PC-3 (cell line): ENCODE measurements around the gene HDAC4. TPM values are rescaled to one million over a fixed set of nuclear protein-coding genes. Genes with fewer than 3 reads are reported as not detected.

Experiments used
- ATAC-seq: fragments of 200-7000 bp; cut with Tn5 transposase; 2 replicates; pipeline ENCODE4 v1.9.1; 2020; ENCODE audit warnings: mild to moderate bottlenecking, moderate library complexity
- BruUV-seq: library from RNA; stranded (reverse); fragments of 400-500 nt; replicated peaks from 2 replicates; lab custom pipeline; 2021; lab: Mats Ljungman, UMichigan
- CTCF ChIA-PET: fragments of 300-600 bp; sonication (Branson Sonifier 250); formaldehyde crosslinking; loops from one replicate; lab custom pipeline; 2022; ENCODE audit warnings: antibody characterized with exemption; lab: Charles Lee
- POLR2A ChIA-PET: fragments of 300-600 bp; sonication (Branson Sonifier 250); formaldehyde crosslinking; loops from one replicate; lab custom pipeline; 2022; ENCODE audit warnings: antibody characterized with exemption; ENCODE audit not compliant: unreplicated experiment; lab: Charles Lee
- DNase-seq: peaks from one replicate; pipeline ENCODE4 v3.0.0-alpha.2; 2015
- H2AFZ ChIP-seq: fragments of 300-600 bp; sonication (generic); 2 replicates; pipeline ENCODE4 v1.6.0; 2016; ENCODE audit warnings: antibody characterized with exemption, low read length
- H3F3A ChIP-seq: fragments of 300-600 bp; sonication (generic); one replicate; pipeline ENCODE4 v1.6.0; 2017; ENCODE audit warnings: antibody characterized with exemption, low read length, control low read depth, mild to moderate bottlenecking; ENCODE audit not compliant: unreplicated experiment
- H3K27ac ChIP-seq: fragments of 300-600 bp; sonication (generic); 2 replicates; pipeline ENCODE4 v1.5.1; 2016; ENCODE audit warnings: mild to moderate bottlenecking, low read length
- H3K27me3 ChIP-seq: fragments of 300-600 bp; sonication (generic); 2 replicates; pipeline ENCODE4 v1.6.1; 2016; ENCODE audit warnings: low read length, mixed read lengths
- H3K36me3 ChIP-seq: fragments of 300-600 bp; sonication (generic); 2 replicates; pipeline ENCODE4 v1.6.1; 2016; ENCODE audit warnings: low read depth, mixed run types, low read length, mixed read lengths
- H3K4me1 ChIP-seq: fragments of 300-600 bp; sonication (generic); 2 replicates; pipeline ENCODE4 v1.5.1; 2016; ENCODE audit warnings: low read length; ENCODE audit not compliant: insufficient read depth
- H3K4me2 ChIP-seq: fragments of 300-600 bp; sonication (generic); 2 replicates; pipeline ENCODE4 v1.6.0; 2016; ENCODE audit warnings: low read length
- H3K4me3 ChIP-seq: fragments of 300-600 bp; sonication (generic); 2 replicates; pipeline ENCODE4 v1.5.1; 2016; ENCODE audit warnings: mild to moderate bottlenecking, low read length, mixed read lengths
- H3K79me2 ChIP-seq: fragments of 300-600 bp; sonication (generic); 2 replicates; pipeline ENCODE4 v1.6.1; 2017; ENCODE audit warnings: low read length, mixed read lengths
- H3K9ac ChIP-seq: fragments of 300-600 bp; sonication (generic); 2 replicates; pipeline ENCODE4 v1.6.0; 2016; ENCODE audit warnings: mild to moderate bottlenecking, low read length
- H3K9me2 ChIP-seq: fragments of 300-600 bp; sonication (generic); replicated peaks from 2 replicates; pipeline ENCODE4 v1.6.1; 2016; ENCODE audit warnings: mixed run types, low read length, mixed read lengths
- H3K9me3 ChIP-seq: fragments of 300-600 bp; sonication (generic); 2 replicates; pipeline ENCODE4 v1.6.1; 2016; ENCODE audit warnings: low read length, mixed read lengths
- H4K20me1 ChIP-seq: fragments of 300-600 bp; sonication (generic); 2 replicates; pipeline ENCODE4 v1.6.1; 2016; ENCODE audit warnings: low read length, mixed read lengths
- EZH2 ChIP-seq: fragments of 300-600 bp; sonication (generic); IDR thresholded peaks from one replicate; pipeline ENCODE4 v1.6.1; 2017; ENCODE audit warnings: antibody characterized with exemption, mild to moderate bottlenecking, low read length; ENCODE audit not compliant: unreplicated experiment
- EZH2phosphoT487 ChIP-seq: fragments of 300-600 bp; sonication (generic); IDR thresholded peaks from 2 replicates; pipeline ENCODE4 v1.6.1; 2018; ENCODE audit warnings: mild to moderate bottlenecking, antibody characterized with exemption, low read length, borderline replicate concordance
- intact Hi-C: fragments of 100-400 bp; cut with micrococcal nuclease; formaldehyde crosslinking; loops from 2 replicates; pipeline ENCODE4 v1.9.0; 2023
- total RNA-seq: library from RNA; depleted of rRNA; stranded (reverse); fragments of >200 nt; gene quantifications from 2 replicates; pipeline ENCODE4 v1.2.3, GENCODE V29; 2014
- TF ChIP-seq, protein P1 (sequence below): fragments of 300-600 bp; sonication (generic); conservative IDR thresholded peaks from 2 replicates; pipeline ENCODE4 v1.5.1; 2017; ENCODE audit warnings: antibody characterized with exemption, low read depth, mild to moderate bottlenecking, low read length

Gene HDAC4
- total RNA-seq, 1 experiment from 2014 or later, result 8.5 TPM

DNA sequence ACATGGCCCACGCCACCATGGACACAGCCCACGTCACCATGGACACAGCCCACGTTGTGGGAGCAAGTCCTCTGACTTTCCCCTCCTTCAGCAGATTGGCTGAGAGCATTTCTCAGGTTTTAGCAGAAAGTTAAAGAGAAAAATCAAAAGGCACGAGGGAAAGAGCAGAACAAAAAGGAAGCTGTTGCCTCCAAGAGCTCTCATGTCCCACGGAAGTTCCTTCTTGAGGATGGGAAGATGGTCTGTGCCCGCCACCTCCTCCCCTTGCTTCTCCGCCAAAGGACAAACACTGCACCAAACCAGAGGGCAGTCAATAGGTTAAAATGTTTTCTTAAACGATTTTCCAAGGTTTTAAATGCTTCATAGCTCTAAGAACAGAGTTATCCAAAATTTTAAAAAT, 148.4 kb downstream of the HDAC4 start:
- DNase-seq, result no peak
- Histone ChIP-seq H3K27ac (no peak overlapping the region), H3K9me2 (no peaks in the 10 kb centered on the region), H3K9ac (no peak overlapping the region), H3K27me3 (no peaks in the 10 kb centered on the region), H3K36me3 (no peaks in the 10 kb centered on the region), H2AFZ (no peak overlapping the region), H3K79me2 (peaks cover 5% of the 10 kb centered on the region; the same call in 1 of the 2 replicates), H3K4me2 (no peak overlapping the region), H3F3A (no peaks in the 10 kb centered on the region), H3K4me1 (peaks cover 14% of the 10 kb centered on the region), H3K9me3 (no peaks in the 10 kb centered on the region), H4K20me1 (no peaks in the 10 kb centered on the region), H3K4me3 (no peak overlapping the region)
- no peak for ATAC-seq
- POLR2A ChIA-PET, result no interaction called here
- no TSS peak for BruUV-seq
- CTCF ChIA-PET, result no interaction called here
- TF ChIP-seq EZH2, result no peak
- TF ChIP-seq, protein P1, sequence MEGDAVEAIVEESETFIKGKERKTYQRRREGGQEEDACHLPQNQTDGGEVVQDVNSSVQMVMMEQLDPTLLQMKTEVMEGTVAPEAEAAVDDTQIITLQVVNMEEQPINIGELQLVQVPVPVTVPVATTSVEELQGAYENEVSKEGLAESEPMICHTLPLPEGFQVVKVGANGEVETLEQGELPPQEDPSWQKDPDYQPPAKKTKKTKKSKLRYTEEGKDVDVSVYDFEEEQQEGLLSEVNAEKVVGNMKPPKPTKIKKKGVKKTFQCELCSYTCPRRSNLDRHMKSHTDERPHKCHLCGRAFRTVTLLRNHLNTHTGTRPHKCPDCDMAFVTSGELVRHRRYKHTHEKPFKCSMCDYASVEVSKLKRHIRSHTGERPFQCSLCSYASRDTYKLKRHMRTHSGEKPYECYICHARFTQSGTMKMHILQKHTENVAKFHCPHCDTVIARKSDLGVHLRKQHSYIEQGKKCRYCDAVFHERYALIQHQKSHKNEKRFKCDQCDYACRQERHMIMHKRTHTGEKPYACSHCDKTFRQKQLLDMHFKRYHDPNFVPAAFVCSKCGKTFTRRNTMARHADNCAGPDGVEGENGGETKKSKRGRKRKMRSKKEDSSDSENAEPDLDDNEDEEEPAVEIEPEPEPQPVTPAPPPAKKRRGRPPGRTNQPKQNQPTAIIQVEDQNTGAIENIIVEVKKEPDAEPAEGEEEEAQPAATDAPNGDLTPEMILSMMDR, result no peak
- no peak for TF ChIP-seq EZH2phosphoT487
- intact Hi-C loops, result no loop called here

DNA sequence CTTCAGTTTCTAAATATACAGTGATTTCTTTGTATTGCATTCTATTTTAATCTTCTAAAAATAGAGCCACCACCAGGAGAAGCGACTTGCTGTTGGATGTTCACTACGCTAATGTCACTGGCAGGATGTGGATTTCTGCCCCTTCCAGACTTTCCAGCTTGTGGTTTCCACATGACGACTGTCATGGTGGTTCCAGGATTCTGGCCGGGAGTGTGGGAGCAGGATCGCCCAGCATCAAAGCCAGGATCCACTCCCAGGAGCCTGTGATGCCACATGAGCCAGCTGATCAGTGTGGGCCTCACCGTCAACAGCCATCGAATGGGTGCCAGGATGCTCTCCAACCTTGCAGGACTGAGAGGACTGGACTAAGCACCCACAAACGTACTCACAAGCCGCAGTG, 148.8 kb downstream of the HDAC4 start:
- ATAC-seq (no peak), DNase-seq (no peak)
- Histone ChIP-seq H3K27ac (no peak overlapping the region), H2AFZ (no peak overlapping the region), H3K9ac (no peak overlapping the region), H3K4me2 (no peak overlapping the region), H4K20me1 (no peaks in the 10 kb centered on the region), H3F3A (no peaks in the 10 kb centered on the region), H3K9me2 (no peaks in the 10 kb centered on the region), H3K79me2 (peaks cover 5% of the 10 kb centered on the region; the same call in 1 of the 2 replicates), H3K27me3 (no peaks in the 10 kb centered on the region), H3K9me3 (no peaks in the 10 kb centered on the region), H3K36me3 (no peaks in the 10 kb centered on the region), H3K4me3 (no peak overlapping the region), H3K4me1 (peaks cover 15% of the 10 kb centered on the region)
- CTCF ChIA-PET, result no interaction called here
- intact Hi-C loops, result no loop called here
- no TSS peak for BruUV-seq
- TF ChIP-seq EZH2phosphoT487 (no peak), EZH2 (no peak)
- POLR2A ChIA-PET, result no interaction called here

DNA sequence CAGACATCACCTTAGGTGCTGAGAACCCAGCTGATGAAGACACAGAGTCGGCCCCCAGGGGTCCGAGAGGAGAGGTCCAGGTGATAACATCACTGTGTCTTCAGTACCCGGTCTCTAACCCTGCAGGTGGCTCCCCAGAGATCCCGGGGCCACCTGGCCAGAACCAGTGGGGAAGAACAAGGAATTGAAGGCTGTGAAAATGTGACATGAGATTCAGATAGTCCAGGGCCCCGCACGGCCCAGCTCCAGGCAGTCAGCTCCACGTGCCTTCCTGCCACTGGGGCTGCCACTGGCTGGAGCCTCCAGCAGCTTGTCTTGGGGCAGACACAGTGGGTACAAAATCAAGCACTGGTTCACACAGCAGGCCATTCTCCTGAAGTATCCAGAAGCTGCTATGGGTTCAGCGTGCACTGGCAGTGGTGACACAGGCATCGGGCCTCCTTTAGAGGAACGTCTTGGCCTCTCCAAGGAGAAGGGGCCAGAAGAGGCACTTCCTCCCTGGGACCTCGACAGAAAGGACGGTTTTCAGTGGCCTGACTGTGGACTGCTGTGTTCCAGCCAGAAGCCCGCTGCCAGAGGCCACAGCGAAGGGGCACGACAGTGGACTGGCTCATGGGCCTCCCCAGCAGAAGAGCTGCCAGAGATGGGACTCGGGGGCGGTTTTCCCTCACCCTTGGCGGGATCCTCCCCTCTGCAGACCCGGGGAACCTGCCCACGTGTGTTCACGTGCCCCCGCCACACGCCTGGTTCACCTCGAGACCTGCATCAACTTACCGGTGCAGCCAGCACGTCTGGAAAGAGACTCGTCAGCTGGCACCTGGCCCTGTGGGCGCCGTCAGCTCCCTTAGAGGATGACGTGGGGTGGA, 150.4 kb downstream of the HDAC4 start:
- Histone ChIP-seq H3F3A (no peaks in the 10 kb centered on the region), H4K20me1 (no peaks in the 10 kb centered on the region), H2AFZ (no peak overlapping the region), H3K9ac (no peak overlapping the region), H3K4me3 (no peak overlapping the region), H3K27me3 (no peaks in the 10 kb centered on the region), H3K36me3 (no peaks in the 10 kb centered on the region), H3K9me3 (no peaks in the 10 kb centered on the region), H3K9me2 (no peaks in the 10 kb centered on the region), H3K27ac (no peak overlapping the region), H3K79me2 (peaks cover 5% of the 10 kb centered on the region; the same call in 1 of the 2 replicates), H3K4me1 (peaks cover 29% of the 10 kb centered on the region), H3K4me2 (no peak overlapping the region)
- CTCF ChIA-PET, result no interaction called here
- POLR2A ChIA-PET, result no interaction called here
- no peak for TF ChIP-seq EZH2phosphoT487
- TF ChIP-seq EZH2, result no peak
- TF ChIP-seq, protein P1, result no peak
- DNase-seq (no peak), ATAC-seq (no peak)
- no TSS peak for BruUV-seq
- intact Hi-C loops, result no loop called here
